ENCODE data around the gene E2F7.
"Not testable (repeated sequence)": the region's sequence is repeated elsewhere in the genome, so short reads cannot be mapped to it uniquely, and the experiment has no call there.

The E2F7 gene, protein sequence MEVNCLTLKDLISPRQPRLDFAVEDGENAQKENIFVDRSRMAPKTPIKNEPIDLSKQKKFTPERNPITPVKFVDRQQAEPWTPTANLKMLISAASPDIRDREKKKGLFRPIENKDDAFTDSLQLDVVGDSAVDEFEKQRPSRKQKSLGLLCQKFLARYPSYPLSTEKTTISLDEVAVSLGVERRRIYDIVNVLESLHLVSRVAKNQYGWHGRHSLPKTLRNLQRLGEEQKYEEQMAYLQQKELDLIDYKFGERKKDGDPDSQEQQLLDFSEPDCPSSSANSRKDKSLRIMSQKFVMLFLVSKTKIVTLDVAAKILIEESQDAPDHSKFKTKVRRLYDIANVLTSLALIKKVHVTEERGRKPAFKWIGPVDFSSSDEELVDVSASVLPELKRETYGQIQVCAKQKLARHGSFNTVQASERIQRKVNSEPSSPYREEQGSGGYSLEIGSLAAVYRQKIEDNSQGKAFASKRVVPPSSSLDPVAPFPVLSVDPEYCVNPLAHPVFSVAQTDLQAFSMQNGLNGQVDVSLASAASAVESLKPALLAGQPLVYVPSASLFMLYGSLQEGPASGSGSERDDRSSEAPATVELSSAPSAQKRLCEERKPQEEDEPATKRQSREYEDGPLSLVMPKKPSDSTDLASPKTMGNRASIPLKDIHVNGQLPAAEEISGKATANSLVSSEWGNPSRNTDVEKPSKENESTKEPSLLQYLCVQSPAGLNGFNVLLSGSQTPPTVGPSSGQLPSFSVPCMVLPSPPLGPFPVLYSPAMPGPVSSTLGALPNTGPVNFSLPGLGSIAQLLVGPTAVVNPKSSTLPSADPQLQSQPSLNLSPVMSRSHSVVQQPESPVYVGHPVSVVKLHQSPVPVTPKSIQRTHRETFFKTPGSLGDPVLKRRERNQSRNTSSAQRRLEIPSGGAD

DNA sequence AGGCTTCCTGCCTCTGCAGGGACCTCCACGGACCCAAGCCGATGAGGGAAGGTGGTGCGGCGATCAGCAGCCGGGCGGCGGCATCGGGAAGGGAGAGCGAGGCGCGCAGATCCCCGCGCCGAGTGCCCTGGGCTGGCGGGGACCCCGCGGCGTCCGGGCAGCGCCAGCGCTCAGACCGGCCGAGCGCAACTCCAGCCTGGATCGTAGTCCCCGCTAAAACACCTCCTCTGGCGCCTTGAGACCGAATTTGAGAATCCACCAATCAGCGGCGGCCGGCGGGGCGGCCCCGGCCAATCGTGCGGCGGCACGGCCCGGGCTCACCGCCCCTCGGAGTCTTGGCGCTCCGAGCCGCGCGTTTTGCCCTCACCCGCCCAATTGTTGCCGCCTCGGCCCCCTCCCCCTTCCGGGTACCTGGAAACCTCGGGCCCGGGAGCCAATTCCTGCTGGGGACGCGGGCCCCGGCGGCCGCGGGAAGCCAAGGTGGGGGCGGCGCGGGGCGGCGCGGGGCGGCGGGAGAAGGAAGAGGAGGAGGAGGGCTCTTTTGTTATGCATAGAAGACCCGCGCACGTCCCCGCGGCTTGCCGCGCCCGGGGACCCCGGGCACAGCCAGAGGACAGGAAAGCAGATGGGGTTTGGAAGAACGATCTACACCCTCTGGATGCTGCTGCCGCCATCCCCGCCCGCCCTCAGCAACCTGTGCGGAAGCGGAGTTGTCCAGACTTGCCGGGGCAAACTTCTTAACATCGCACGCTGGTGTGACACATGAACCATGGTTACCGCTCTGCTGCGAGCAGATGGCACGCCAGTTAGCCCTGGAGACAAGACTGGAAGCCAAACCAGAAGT, at the start of gene E2F7:
Gene E2F7 (minus strand): TSS at position 209 of the 844 bp plus-strand sequence. CDS start 934 bp downstream, outside the sequence.
- peak; percentile 96 for DNase-seq (ENCODE audit: low spot score)

DNA sequence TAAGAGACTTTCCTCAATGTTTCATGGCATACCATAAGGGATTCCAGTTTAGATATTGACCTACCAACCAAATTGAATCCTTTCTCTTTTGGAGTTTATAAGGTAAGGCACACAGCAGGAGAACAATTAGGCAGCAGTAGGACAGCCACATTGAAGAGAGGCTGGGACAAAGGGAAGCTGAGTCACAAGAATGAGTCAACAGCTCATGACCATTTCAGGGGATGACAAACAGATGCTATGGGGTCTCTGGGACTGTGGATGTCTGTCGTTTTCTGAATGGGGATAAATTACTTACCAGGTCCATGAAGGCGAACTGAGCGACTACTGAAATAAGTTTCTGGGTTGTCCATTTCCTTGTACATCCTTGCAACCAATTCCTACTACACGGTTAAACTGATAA, 48.6 kb upstream of the E2F7 start:
- DNase-seq (ENCODE audit: low spot score) = peak; percentile 54

GRCh38 chr12:77108707-77109106, 43.3 kb upstream of the E2F7 start:
- peak; percentile 45 for DNase-seq (ENCODE audit: low spot score)

DNA sequence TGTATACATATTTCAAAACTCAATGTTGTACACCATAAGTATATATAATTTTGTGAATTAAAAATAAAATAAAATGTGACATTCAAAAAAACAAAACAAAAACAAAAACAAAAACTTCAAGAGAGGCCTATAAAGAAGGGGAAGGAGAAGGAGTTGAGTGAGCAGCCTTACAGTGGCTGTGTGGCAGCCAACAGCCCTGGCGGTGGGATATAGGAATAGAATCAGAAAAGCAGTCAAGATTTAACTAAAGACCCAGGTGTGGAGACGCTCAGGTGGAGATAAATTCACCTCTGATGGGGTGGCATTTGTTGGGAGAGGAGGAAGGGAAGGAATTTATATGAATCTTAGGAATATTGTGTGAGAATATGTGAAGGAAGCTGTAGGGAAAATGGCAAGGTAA, 41.8 kb upstream of the E2F7 start:
- no peak for DNase-seq (ENCODE audit: low spot score)

DNA sequence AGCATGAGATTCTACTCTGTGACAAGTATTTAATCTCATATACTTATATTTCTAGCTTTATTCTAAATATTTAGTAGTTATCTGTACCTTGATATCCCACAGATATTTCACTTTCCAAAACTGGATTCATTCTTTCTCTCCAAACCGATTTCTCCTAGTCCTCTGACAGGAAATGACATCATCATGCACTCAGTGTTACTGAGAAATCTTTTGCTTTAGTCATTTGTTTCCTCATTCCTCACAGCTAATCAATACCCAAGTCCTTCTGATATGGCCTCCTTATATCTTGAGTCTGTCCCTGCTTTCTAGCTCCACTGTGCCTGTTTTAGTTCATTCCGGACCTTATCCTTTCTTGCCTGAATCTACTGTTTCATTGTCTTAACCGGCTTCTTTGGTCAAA, 39.4 kb upstream of the E2F7 start:
- peak; percentile 90 for DNase-seq (ENCODE audit: low spot score)

GRCh38 chr12:77104286-77104685, 38.9 kb upstream of the E2F7 start:
- DNase-seq (ENCODE audit: low spot score) = peak; percentile 57

- DNase-seq (ENCODE audit: low spot score) = peak; percentile 77
Observed at GRCh38 chr12:77102691-77103090, 37.3 kb upstream of the E2F7 start.

GRCh38 chr12:77102123-77102522, 36.8 kb upstream of the E2F7 start:
- DNase-seq (ENCODE audit: low spot score) = no peak

DNA sequence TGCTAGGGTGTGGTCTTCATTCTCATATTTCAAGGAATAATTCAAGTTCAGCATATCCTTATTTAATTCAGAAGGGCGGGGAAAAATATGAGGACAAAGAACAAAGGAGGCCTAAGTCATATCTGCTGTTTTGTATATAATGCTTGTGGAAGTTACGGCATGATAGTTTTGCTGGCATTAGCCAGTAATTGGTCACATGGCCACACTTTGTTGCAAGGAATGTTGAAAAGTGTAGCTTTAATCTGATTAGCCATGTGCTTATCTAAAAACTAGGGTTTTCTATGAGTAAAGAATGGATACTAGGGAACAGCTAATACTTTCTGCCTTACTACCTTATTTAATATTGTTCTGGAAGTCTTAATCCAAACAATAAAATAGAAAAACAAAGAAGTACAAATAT, 34.4 kb upstream of the E2F7 start:
- no peak for DNase-seq (ENCODE audit: low spot score)

DNA sequence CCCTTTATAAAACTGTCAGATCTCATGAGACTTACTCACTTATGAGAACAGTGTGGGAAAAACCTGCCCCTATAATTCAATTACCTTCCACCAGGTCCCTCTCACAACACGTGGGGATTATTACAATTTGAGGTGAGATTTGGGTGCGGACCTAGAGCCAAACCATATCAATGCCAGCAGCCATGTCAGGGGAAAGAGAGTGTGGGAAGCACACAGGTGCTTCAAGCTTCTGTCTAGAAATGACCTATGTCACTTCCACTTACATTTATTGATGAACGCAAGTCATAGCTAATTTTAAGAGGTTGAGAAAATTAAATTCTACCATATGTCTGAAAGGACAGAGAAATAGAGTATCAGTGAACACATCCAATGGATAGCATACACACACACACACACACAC, 32.5 kb upstream of the E2F7 start:
- no peak for DNase-seq (ENCODE audit: low spot score)

- DNase-seq (ENCODE audit: low spot score) = not testable (repeated sequence)
Observed at GRCh38 chr12:77092227-77092626, 26.9 kb upstream of the E2F7 start.

DNA sequence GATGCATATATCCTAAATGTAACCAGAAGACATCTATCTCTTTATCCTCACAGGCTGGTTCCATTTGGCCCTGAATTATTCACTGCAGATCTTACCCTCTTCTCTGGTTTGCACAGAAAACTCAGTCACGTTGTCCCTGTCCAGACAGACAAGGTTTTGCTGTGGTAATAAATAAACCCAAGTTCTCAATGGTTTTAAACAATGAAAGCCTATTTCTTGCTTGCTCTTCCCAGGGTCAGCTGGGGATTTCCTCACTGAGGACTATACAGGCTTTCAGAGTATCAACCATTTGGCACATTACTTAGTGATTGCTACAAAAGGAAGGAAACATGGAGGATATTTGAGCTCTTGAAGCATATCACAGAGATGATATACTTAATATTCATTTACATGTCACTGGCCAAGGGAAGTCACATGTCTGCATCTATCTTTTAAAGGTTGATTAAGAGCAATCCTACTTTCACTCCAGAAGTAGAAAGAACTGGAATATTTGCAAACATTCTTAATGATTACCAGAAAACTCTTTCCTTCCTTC, 24.4 kb upstream of the E2F7 start:
- DNase-seq (ENCODE audit: low spot score) = peak; percentile 23

DNA sequence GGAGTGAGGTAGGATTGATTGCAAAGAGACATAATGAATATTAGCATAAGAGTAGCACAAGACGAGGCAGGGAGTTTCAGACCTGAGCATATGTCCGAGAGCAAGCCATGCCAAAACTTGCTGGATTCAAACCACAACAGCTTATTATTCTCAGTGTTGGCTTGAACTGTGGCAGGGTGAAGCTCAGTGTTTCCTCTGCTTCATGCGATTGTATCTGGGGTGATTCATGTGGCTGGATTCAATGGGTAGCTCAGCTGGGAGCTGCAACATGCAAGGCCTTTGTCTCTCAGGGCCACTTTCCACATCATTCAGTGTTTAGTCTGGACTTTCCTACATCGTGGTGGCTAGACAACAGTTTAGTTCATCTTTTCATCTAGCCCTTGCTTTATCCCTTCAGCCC, 22.1 kb upstream of the E2F7 start:
- DNase-seq (ENCODE audit: low spot score) = peak; percentile 48

DNA sequence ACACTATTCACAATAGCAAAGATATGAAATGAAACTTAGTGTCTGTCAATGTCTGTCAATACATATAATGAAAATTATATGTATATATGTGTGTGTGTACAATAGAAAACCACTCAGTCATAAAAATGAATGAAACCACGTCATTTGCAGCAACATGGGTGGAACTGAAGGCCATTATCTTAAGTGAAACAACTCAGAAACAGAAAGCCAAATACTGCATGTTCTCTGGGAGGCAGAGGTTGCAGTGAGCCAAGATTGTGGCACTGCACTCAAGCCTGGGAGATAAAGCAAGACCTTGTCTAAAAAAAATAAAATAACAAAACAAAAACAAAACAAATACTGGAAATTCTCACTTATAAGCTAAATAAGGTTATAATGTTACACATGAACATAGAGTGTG, 16.7 kb upstream of the E2F7 start:
- DNase-seq (ENCODE audit: low spot score) = no peak

DNA sequence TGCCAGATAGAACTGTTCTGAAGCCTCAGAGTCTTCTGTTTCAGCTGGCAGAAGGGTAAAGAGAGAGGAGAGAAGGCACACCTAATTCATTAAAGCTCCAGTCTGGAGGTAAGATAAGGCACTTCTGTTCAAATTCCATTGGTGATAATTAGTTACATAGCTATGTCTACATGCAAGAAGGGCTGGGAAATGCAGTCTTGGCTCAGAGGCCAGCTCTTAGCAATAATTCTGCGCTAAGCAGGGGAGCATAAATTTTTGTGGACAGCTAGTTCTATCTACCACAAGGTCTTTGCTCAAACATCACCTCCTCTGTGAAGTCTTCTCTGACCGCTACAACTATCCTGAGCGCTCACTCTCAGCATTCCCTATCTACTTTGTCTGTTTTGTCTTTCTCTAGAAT, 14.3 kb upstream of the E2F7 start:
- DNase-seq (ENCODE audit: low spot score) = no peak

DNA sequence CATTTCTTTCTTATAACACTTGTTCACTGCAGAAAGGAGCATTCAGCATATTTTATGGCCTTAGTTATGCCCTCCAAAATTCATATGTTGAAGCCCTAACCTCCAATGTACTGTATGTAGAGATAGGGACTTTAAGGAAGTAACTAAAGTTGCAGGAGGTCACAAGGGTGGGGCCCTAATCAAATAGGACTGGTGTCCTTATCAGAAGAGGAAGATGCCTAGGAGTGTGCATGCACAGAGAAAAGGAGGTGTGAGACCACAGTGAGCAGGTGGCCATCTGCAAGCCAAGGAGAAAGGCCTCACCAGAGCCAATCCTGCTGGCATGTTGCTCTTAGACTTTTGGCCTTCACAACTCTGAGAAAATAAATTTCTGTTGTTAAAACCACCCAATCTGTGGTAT, 12.9 kb upstream of the E2F7 start:
- no peak for DNase-seq (ENCODE audit: low spot score)

- no peak for DNase-seq (ENCODE audit: low spot score)
Observed at GRCh38 chr12:77076886-77077285, 11.5 kb upstream of the E2F7 start.

GRCh38 chr12:77073894-77074293, 8.5 kb upstream of the E2F7 start:
- DNase-seq (ENCODE audit: low spot score) = not testable (repeated sequence)

DNA sequence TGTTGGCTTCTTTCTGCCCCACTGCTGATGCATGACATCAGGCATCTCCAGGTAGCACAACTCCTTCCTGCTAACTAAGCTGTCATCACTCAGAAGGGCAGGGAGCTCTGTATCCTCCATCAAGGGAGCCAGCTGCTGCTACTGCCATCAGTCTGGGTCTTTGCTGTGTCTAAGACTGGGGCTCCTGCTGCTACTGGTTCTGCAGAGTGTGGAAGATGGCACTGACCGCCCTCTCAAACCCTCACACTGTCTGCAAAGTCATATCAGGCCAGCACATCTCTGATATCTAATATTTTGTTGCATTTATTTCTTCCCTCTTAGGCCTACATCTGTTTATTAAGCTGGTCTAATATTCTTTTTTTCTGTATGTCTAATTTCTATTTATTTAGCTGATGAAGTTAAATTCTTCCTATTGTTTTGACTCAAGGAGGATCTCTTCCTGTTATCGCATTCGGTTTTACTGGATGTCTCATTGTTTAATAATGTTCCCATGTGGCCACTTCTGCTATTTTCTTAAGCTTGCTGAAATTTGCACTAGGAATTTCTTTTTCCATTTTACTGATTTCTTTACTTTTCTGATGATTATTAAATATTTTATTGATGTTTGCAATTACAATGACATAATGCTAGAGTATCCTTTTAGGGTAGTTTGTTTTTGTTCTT, 7.6 kb upstream of the E2F7 start:
- no peak for DNase-seq (ENCODE audit: low spot score)

DNA sequence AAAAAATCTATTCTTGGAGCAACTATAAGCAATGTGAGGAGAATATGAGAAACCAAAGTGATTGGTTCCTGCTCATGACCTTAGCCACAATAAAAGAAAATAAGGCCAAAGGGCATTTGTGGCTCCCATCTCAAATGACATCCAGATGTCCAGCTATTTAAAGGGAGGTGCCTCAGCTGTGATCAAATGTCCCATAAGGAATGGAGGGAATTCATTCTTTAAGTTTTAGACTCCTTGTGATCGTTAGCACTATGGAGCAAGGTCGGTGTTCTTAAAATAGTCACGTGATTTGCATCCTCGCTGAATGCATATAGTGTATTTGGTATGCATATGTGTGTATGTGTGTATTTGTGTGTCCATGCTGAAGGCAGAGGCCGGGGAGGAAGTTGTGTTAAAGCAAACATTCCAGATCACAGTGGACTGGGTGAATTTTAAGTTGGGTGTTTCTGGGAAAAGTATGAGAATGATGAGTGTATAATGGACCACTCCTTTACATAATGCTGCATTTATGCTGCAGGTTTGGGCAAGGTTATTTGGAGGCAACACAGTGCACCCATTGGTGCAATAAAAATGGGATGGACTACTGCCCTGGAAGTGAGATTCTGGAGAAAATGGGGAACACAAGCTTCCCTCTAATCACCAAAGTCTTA, 5.6 kb upstream of the E2F7 start:
- no peak for DNase-seq (ENCODE audit: low spot score)

DNA sequence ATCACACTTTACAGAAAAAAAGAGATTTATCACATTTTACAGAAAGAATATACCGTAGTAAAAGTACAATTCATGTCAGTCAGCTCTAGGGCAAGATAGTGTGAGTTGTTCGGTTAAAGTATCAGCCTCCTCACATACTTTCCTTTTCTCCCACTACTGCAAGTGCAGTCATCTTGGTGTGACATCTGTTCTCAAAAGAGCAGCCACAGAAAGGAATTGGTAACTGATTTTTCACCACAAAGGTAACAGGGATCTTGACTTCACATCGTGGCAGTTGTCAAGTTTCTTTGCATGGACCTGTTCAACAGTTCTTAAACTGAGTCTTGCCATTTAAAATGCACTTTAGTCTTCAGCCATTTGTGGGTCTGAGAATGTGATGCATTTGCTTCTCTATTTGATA, 5.0 kb upstream of the E2F7 start:
- peak; percentile 34 for DNase-seq (ENCODE audit: low spot score)
